Natural killer cell (primary cell): ENCODE results near the gene USP6NL. TPM values are rescaled to one million over a fixed set of nuclear protein-coding genes. Genes with fewer than 3 reads are reported as not detected.

ENCODE experiments used
- ATAC-seq, 3 donors: fragments of 150-1000 bp in 2 of 3; fragments of 200-7000 bp in 1 of 3; cut with Tn5 transposase; 1 replicate in 1 of 3; 2 replicates in 2 of 3; pipeline ENCODE4 v1.10.0; 2021; ENCODE audit warnings: mild to moderate bottlenecking in 2 of 3, moderate library complexity in 2 of 3
- DNase-seq, 2 donors: peaks; one replicate each; pipeline versions ENCODE4 v3.0.0 to v3.0.0-alpha.2; 2013 to 2021; ENCODE audit warnings: mixed read lengths in 1 of 2
- H3K27ac ChIP-seq: one replicate; pipeline ENCODE4 v1.5.1; 2013; ENCODE audit warnings: mild to moderate bottlenecking, low read length
- H3K27me3 ChIP-seq: one replicate; pipeline ENCODE4 v1.6.1; 2013; ENCODE audit warnings: low read length; ENCODE audit not compliant: control insufficient read depth, insufficient read depth
- H3K36me3 ChIP-seq: one replicate; pipeline ENCODE4 v1.6.1; 2013; ENCODE audit warnings: low read length; ENCODE audit not compliant: control insufficient read depth, insufficient read depth
- H3K4me1 ChIP-seq: one replicate; pipeline ENCODE4 v1.6.1; 2013; ENCODE audit warnings: low read length; ENCODE audit not compliant: control insufficient read depth, insufficient read depth
- H3K4me3 ChIP-seq: one replicate; pipeline ENCODE4 v1.5.1; 2013; ENCODE audit warnings: low read length
- H3K9me3 ChIP-seq: one replicate; pipeline ENCODE4 v1.6.1; 2013; ENCODE audit warnings: low read length; ENCODE audit not compliant: control insufficient read depth, insufficient read depth
- H3K27ac Mint-ChIP-seq, 2 donors: one replicate each; pipeline ENCODE4 v1.8.0; 2022; ENCODE audit warnings: mild to moderate bottlenecking in 2 of 2, mixed read lengths in 2 of 2, moderate library complexity in 1 of 2
- H3K27me3 Mint-ChIP-seq, 2 donors: one replicate each; pipeline ENCODE4 v1.8.0; 2022; ENCODE audit warnings: low read depth in 2 of 2, mixed read lengths in 2 of 2
- H3K36me3 Mint-ChIP-seq: one replicate; pipeline ENCODE4 v1.8.0; 2022; ENCODE audit warnings: mixed read lengths
- H3K4me1 Mint-ChIP-seq, 2 donors: one replicate each; pipeline ENCODE4 v1.8.0; 2022; ENCODE audit warnings: mixed read lengths in 2 of 2
- H3K4me3 Mint-ChIP-seq: one replicate; pipeline ENCODE4 v1.8.0; 2022; ENCODE audit warnings: mild to moderate bottlenecking, moderate library complexity, mixed read lengths
- H3K9me3 Mint-ChIP-seq, 2 donors: one replicate each; pipeline ENCODE4 v1.8.0; 2022; ENCODE audit warnings: mixed read lengths in 2 of 2
- WGBS: methylation state at CpG from one replicate; pipeline ENCODE4 v1.1.7; 2013; ENCODE audit warnings: missing lambda C conversion rate; ENCODE audit not compliant: insufficient coverage; 5-methylcytosine and 5-hydroxymethylcytosine counted together
- intact Hi-C: fragments of 100-400 bp; cut with micrococcal nuclease; formaldehyde crosslinking; loops from one replicate; pipeline ENCODE4 v1.14.2; 2022
- total RNA-seq, 4 donors: library from RNA; stranded (reverse); fragments of 120-200 nt in 1 of 4; gene quantifications; one replicate each; pipeline versions ENCODE4 v1.2.3 to v1.2.4, GENCODE V29; 2013 to 2022
- TF ChIP-seq, protein P1 (sequence below): fragments of 200-600 bp; IDR thresholded peaks from one replicate; pipeline ENCODE4 v1.8.0; 2022; ENCODE audit warnings: antibody characterized with exemption

The USP6NL gene
- total RNA-seq, 3 donors from 2014 or later (not counting 1 experiment from before 2014, with no cell fraction given) = 2.3 to 3.7 (median 2.5) TPM

- no peak overlapping the region for H3K4me3 ChIP-seq
- DNase-seq (no peak), ATAC-seq (no peak)
- intact Hi-C loops = no loop called here
- TF ChIP-seq, protein P1, sequence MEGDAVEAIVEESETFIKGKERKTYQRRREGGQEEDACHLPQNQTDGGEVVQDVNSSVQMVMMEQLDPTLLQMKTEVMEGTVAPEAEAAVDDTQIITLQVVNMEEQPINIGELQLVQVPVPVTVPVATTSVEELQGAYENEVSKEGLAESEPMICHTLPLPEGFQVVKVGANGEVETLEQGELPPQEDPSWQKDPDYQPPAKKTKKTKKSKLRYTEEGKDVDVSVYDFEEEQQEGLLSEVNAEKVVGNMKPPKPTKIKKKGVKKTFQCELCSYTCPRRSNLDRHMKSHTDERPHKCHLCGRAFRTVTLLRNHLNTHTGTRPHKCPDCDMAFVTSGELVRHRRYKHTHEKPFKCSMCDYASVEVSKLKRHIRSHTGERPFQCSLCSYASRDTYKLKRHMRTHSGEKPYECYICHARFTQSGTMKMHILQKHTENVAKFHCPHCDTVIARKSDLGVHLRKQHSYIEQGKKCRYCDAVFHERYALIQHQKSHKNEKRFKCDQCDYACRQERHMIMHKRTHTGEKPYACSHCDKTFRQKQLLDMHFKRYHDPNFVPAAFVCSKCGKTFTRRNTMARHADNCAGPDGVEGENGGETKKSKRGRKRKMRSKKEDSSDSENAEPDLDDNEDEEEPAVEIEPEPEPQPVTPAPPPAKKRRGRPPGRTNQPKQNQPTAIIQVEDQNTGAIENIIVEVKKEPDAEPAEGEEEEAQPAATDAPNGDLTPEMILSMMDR = no peak
- no peaks in the 10 kb centered on the region for H3K36me3 ChIP-seq
- no peaks in the 10 kb centered on the region for H3K27me3 Mint-ChIP-seq
- no peak overlapping the region for H3K4me3 Mint-ChIP-seq
- no peak overlapping the region for H3K27ac ChIP-seq
- no peaks in the 10 kb centered on the region for H3K4me1 Mint-ChIP-seq
- no peaks in the 10 kb centered on the region for H3K4me1 ChIP-seq
- H3K36me3 Mint-ChIP-seq = no peaks in the 10 kb centered on the region
- no peaks in the 10 kb centered on the region for H3K27me3 ChIP-seq
- H3K27ac Mint-ChIP-seq = no peak overlapping the region
- H3K9me3 ChIP-seq = no peaks in the 10 kb centered on the region
- no peaks in the 10 kb centered on the region for H3K9me3 Mint-ChIP-seq
- 95% methylated on average over 22 of the region's 22 CpGs for WGBS
Measured at GRCh38 chr10:11469575-11470391, 141.7 kb downstream of the USP6NL start.

- H3K27me3 ChIP-seq = no peaks in the 10 kb centered on the region
- H3K27ac ChIP-seq = no peak overlapping the region
- no peaks in the 10 kb centered on the region for H3K9me3 ChIP-seq
- no peak overlapping the region for H3K27ac Mint-ChIP-seq
- H3K4me1 ChIP-seq = no peaks in the 10 kb centered on the region
- no peaks in the 10 kb centered on the region for H3K27me3 Mint-ChIP-seq
- H3K36me3 Mint-ChIP-seq = no peaks in the 10 kb centered on the region
- intact Hi-C loops = no loop called here
- H3K4me1 Mint-ChIP-seq = no peaks in the 10 kb centered on the region
- WGBS = 79% methylated on average over 7 of the region's 7 CpGs
- H3K36me3 ChIP-seq = no peaks in the 10 kb centered on the region
- TF ChIP-seq, protein P1 = no peak
- H3K4me3 Mint-ChIP-seq = no peak overlapping the region
- H3K9me3 Mint-ChIP-seq = no peaks in the 10 kb centered on the region
- DNase-seq = no peak
- H3K4me3 ChIP-seq = no peak overlapping the region
- no peak for ATAC-seq
Measured at GRCh38 chr10:11468126-11468742, 143.2 kb downstream of the USP6NL start.

DNA sequence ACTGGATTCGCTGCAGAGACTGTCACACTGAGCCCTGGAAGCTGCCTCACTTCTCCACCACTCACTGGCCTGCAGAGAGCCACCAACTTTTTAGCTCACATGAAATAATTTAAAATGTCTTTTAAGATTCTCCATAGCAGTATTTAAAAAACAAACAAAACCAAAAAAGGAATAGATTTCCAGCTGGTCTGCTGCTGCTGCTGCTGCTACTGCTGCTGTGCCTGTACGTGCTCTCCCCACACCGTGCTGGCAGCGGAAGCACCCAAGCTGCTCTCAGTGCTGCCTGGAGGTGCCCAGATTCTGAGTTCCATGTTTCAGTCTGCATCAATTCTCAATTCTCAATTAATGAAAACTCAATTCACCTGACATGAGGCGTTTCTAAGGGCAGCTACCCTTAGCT is 146.0 kb downstream of the USP6NL start:
- Mint-ChIP-seq H3K27me3 (no peaks in the 10 kb centered on the region), H3K4me3 (no peak overlapping the region), H3K36me3 (no peaks in the 10 kb centered on the region), H3K9me3 (no peaks in the 10 kb centered on the region), H3K27ac (no peak overlapping the region), H3K4me1 (no peaks in the 10 kb centered on the region)
- Histone ChIP-seq H3K9me3 (no peaks in the 10 kb centered on the region), H3K4me1 (no peaks in the 10 kb centered on the region), H3K36me3 (peaks cover 6% of the 10 kb centered on the region), H3K27me3 (no peaks in the 10 kb centered on the region), H3K27ac (no peak overlapping the region), H3K4me3 (no peak overlapping the region)
- 85% methylated on average over 5 of the region's 5 CpGs for WGBS
- TF ChIP-seq, protein P1 = no peak
- ATAC-seq (no peak), DNase-seq (no peak)
- intact Hi-C loops = no loop called here
